ENCODE results near the gene CHCHD4. TPM values are rescaled to one million over a fixed set of nuclear protein-coding genes. Genes with fewer than 3 reads are reported as not detected.

Gene CHCHD4
- total and polyA plus RNA-seq, 2 of the 13 experiments (the other 11 are each of a cell fraction or from before 2014, with no cell fraction given), result 15.8 to 24.1 TPM

GRCh38 chr3:14118400-14119381 lies 6.0 kb downstream of the CHCHD4 start (continued):
- TF ChIP-seq XBP1 (CRISPR knock-in tag; IDR thresholded peaks at IDR 0.05), result no peak
- peak; percentile 68 for TF ChIP-seq ZNF687 (CRISPR knock-in tag; IDR thresholded peaks at IDR 0.05)
- TF ChIP-seq ZNF558 (CRISPR knock-in tag; IDR thresholded peaks at IDR 0.05; ENCODE audit: borderline replicate concordance), result no peak
- TF ChIP-seq TFAP4 (IDR thresholded peaks at IDR 0.05; ENCODE audit: borderline replicate concordance, low read depth), result peak; percentile 31; the same call in 1 of the 2 replicates
- TF ChIP-seq BCL6 (CRISPR knock-in tag; IDR thresholded peaks at IDR 0.05), result peak; percentile 88
- TF ChIP-seq DR1 (CRISPR knock-in tag; IDR thresholded peaks at IDR 0.05), result no peak
- no peak for TF ChIP-seq PRMT3 (CRISPR knock-in tag; IDR thresholded peaks at IDR 0.05; ENCODE audit: borderline replicate concordance, low read depth)
- no peak for TF ChIP-seq MBNL3 (CRISPR knock-in tag; conservative IDR thresholded peaks at IDR 0.05)
- TF ChIP-seq BRF2 (CRISPR knock-in tag; IDR thresholded peaks at IDR 0.05), result no peak
- TF ChIP-seq ZBTB42 (CRISPR knock-in tag; IDR thresholded peaks at IDR 0.05), result no peak
- TF ChIP-seq ZFYVE20 (CRISPR knock-in tag; IDR thresholded peaks at IDR 0.05; ENCODE audit: borderline replicate concordance, low read depth), result no peak
- no peak for TF ChIP-seq ZNF749 (CRISPR knock-in tag; IDR thresholded peaks at IDR 0.05; ENCODE audit: borderline replicate concordance)
- no peak for TF ChIP-seq ATF5 (CRISPR knock-in tag; IDR thresholded peaks at IDR 0.05; ENCODE audit: low read depth)
- TF ChIP-seq SETDB1 (CRISPR knock-in tag; IDR thresholded peaks at IDR 0.05; ENCODE audit: borderline replicate concordance), result no peak
- no peak for TF ChIP-seq EEA1 (CRISPR knock-in tag; IDR thresholded peaks at IDR 0.05; ENCODE audit: borderline replicate concordance)
- TF ChIP-seq PCBP1 (IDR thresholded peaks at IDR 0.05; ENCODE audit: borderline replicate concordance, low read depth, low read length), result no peak
- TF ChIP-seq ZNF205 (CRISPR knock-in tag; IDR thresholded peaks at IDR 0.05), result no peak
- 0 out of 2 replicates have a peak, but pooled peaks have one; percentile 10 for TF ChIP-seq ZC3H4 (CRISPR knock-in tag; IDR thresholded peaks at IDR 0.05; ENCODE audit: borderline replicate concordance)
- TF ChIP-seq ZNF839 (CRISPR knock-in tag; IDR thresholded peaks at IDR 0.05; ENCODE audit: borderline replicate concordance), result no peak
